CD4-positive, CD25-positive, alpha-beta regulatory T cell (primary cell): ENCODE results near the gene PLS1. TPM values are rescaled to one million over a fixed set of nuclear protein-coding genes. Genes with fewer than 3 reads are reported as not detected.
"Not testable (repeated sequence)": the region's sequence is repeated elsewhere in the genome, so short reads cannot be mapped to it uniquely, and the experiment has no call there.

Source experiments
- ATAC-seq, 2 donors: fragments of 150-1000 bp; cut with Tn5 transposase; one replicate each; pipeline ENCODE4 v1.10.0; 2021; ENCODE audit warnings: low read depth in 2 of 2, moderate number of reproducible peaks in 2 of 2, moderate library complexity in 1 of 2
- DNase-seq, 3 donors: peaks; one replicate each; pipeline versions ENCODE4 v3.0.0 to v3.0.0-alpha.2; 2012 to 2022; ENCODE audit warnings: mixed read lengths in 1 of 3
- H3K27ac ChIP-seq: one replicate; pipeline ENCODE4 v1.7.0; 2013; ENCODE audit warnings: mild to moderate bottlenecking, low read length; ENCODE audit not compliant: insufficient read depth, poor library complexity, severe bottlenecking
- H3K27me3 ChIP-seq: one replicate; pipeline ENCODE4 v1.7.0; 2013; ENCODE audit warnings: low read length; ENCODE audit not compliant: control insufficient read depth, insufficient read depth
- H3K36me3 ChIP-seq: one replicate; pipeline ENCODE4 v1.7.0; 2013; ENCODE audit warnings: mild to moderate bottlenecking, low read length, moderate library complexity; ENCODE audit not compliant: control insufficient read depth, insufficient read depth
- H3K4me1 ChIP-seq: 2 replicates; pipeline ENCODE4 v1.7.0; 2013; ENCODE audit warnings: mild to moderate bottlenecking, low read length; ENCODE audit not compliant: insufficient read depth, control insufficient read depth, poor library complexity, severe bottlenecking
- H3K4me3 ChIP-seq: one replicate; pipeline ENCODE4 v1.7.0; 2013; ENCODE audit warnings: low read depth, mild to moderate bottlenecking, low read length, moderate library complexity
- H3K9me3 ChIP-seq, 2 experiments: 1 replicate in 1 of 2; 2 replicates in 1 of 2; pipeline ENCODE4 v1.7.0; 2013; ENCODE audit warnings: low read length in 2 of 2, mild to moderate bottlenecking in 1 of 2, moderate library complexity in 1 of 2; ENCODE audit not compliant: control insufficient read depth in 2 of 2
- H3K27ac Mint-ChIP-seq, 3 donors: one replicate each; pipeline ENCODE4 v1.8.0; 2020 to 2022; ENCODE audit warnings: mild to moderate bottlenecking in 3 of 3, mixed read lengths in 3 of 3, moderate library complexity in 2 of 3
- H3K27me3 Mint-ChIP-seq: one replicate; pipeline ENCODE4 v1.8.0; 2022; ENCODE audit warnings: mild to moderate bottlenecking, mixed read lengths
- H3K36me3 Mint-ChIP-seq: one replicate; pipeline ENCODE4 v1.8.0; 2020; ENCODE audit warnings: mixed read lengths
- H3K4me1 Mint-ChIP-seq, 4 donors: one replicate each; pipeline ENCODE4 v1.8.0; 2020 to 2022; ENCODE audit warnings: mixed read lengths in 4 of 4, mild to moderate bottlenecking in 1 of 4
- H3K4me3 Mint-ChIP-seq, 4 donors: one replicate each; pipeline ENCODE4 v1.8.0; 2020 to 2022; ENCODE audit warnings: mild to moderate bottlenecking in 4 of 4, mixed read lengths in 4 of 4, moderate library complexity in 3 of 4
- H3K9me3 Mint-ChIP-seq, 7 donors: one replicate each; pipeline ENCODE4 v1.8.0; 2020 to 2022; ENCODE audit warnings: mixed read lengths in 7 of 7, mild to moderate bottlenecking in 3 of 7, moderate library complexity in 2 of 7
- polyA plus RNA-seq, 4 donors: library from polyadenylated mRNA; unstranded; fragments of 300-500 nt; fragmentation: Illumina TruSeq; gene quantifications; one replicate each; pipeline ENCODE4 v1.2.3, GENCODE V29; 2021
- total RNA-seq: library from RNA; stranded (reverse); gene quantifications from one replicate; pipeline ENCODE4 v1.2.3, GENCODE V29; 2022

The PLS1 gene
- total and polyA plus RNA-seq, 5 donors from 2014 or later = 1.00 to 4.7 (median 2.5) TPM

- H3K9me3 Mint-ChIP-seq, H3K36me3 Mint-ChIP-seq: not testable (repeated sequence)
Observed at GRCh38 chr3:142750531-142750930, 154.3 kb downstream of the PLS1 start.

DNA sequence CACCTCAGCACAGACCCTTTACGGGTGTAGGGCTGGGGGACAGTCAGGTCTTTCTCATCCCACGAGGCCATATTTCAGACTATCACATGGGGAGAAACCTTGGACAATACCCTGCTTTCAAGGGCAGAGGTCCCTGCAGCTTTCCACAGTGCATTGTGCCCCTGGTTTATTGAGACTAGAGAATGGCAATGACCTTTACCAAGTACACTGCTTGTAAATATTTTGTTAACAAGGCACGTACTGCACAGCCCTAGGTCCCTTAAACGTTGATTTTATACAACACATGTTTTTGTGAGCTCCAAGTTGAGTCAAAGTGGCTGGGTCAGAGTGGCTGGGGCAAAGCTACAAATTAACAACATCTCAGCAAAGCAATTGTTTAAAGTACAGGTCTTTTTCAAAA, 156.4 kb downstream of the PLS1 start:
- H3K4me1 Mint-ChIP-seq, ATAC-seq, H3K27me3 Mint-ChIP-seq: not testable (repeated sequence)

More at GRCh38 chr3:142750531-142750930, 154.3 kb downstream of the PLS1 start:
- H3K36me3 ChIP-seq, DNase-seq, H3K9me3 ChIP-seq, H3K27me3 Mint-ChIP-seq, H3K4me1 Mint-ChIP-seq, H3K27me3 ChIP-seq, H3K27ac Mint-ChIP-seq, H3K27ac ChIP-seq, H3K4me1 ChIP-seq, ATAC-seq, H3K4me3 ChIP-seq, H3K4me3 Mint-ChIP-seq: not testable (repeated sequence)

DNA sequence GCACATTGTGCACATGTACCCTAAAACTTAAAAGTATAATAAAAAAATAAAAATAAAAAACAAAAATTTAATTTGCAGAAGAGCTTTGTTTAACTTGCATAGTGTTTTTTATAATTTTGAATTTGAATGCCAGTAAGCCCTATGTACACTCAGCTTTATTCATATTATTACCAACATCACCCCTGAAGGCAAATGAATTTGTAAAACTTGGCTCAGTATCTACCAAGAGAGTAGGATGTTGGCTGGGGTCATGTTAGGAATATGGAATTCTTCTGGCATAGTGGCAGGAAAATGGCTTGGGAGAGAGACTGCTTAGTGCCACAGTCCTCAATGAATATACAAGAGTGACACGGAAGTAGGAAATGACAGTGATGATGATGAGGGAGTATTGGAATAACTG, 158.3 kb downstream of the PLS1 start:
- H3K4me1 Mint-ChIP-seq = no peaks in the 10 kb centered on the region
- Histone ChIP-seq H3K27me3 (no peaks in the 10 kb centered on the region), H3K4me1 (no peaks in the 10 kb centered on the region), H3K4me3 (no peak overlapping the region), H3K36me3 (no peaks in the 10 kb centered on the region), H3K27ac (no peak overlapping the region), H3K9me3 (no peaks in the 10 kb centered on the region)
- ATAC-seq = no peak
- no peak overlapping the region for H3K4me3 Mint-ChIP-seq
- no peaks in the 10 kb centered on the region for H3K27me3 Mint-ChIP-seq
- no peak for DNase-seq
- no peak overlapping the region for H3K27ac Mint-ChIP-seq
- peaks cover 7% of the 10 kb centered on the region for H3K36me3 Mint-ChIP-seq
- H3K9me3 Mint-ChIP-seq = peaks cover 0 to 9% (median 2%) of the 10 kb centered on the region in 7 donors

More for the DNA sequence above, 156.4 kb downstream of the PLS1 start:
- H3K4me1 ChIP-seq, H3K9me3 ChIP-seq, H3K27ac ChIP-seq, H3K4me3 ChIP-seq, H3K27me3 ChIP-seq, H3K9me3 Mint-ChIP-seq, H3K36me3 ChIP-seq, H3K27ac Mint-ChIP-seq, H3K4me3 Mint-ChIP-seq, H3K36me3 Mint-ChIP-seq, DNase-seq: not testable (repeated sequence)

Other genes with a start within 250 kb of the PLS1 start
- gene XRN1, start 148.4 kb upstream of the PLS1 start, total RNA-seq = 121 TPM
- gene XRN1, start 148.4 kb upstream of the PLS1 start, polyA plus RNA-seq = 10 to 100 TPM; 53.5 to 99.1 (median 79.8) TPM
- 38.3 TPM for gene ATR, start 17.7 kb upstream of the PLS1 start, total RNA-seq
- 10 to 100 TPM in 3 of 4 donors, 1 to 10 TPM in 1; 9.7 to 16.2 (median 11.8) TPM for gene ATR, start 17.7 kb upstream of the PLS1 start, polyA plus RNA-seq
- gene TRPC1, start 127.6 kb downstream of the PLS1 start, total RNA-seq = 1.6 TPM
- gene TRPC1, start 127.6 kb downstream of the PLS1 start, polyA plus RNA-seq = under 1 TPM; 0.24 to 0.80 (median 0.67) TPM